ENCODE measurements around the gene ANO10.

ANO10 gene

GRCh38 chr3:43340403-43340802 lies 281.4 kb downstream of the ANO10 start:
- Histone ChIP-seq H3K4ac (ENCODE audit: low read length) (no peak overlapping the region), H3K14ac (ENCODE audit: low read length) (no peak overlapping the region), H3K27ac (replicated peaks; ENCODE audit: low read length) (no peak overlapping the region), H2AK5ac (ENCODE audit: low read depth, low read length) (no peak overlapping the region), H3K79me1 (ENCODE audit: low read depth, low read length) (no peaks in the 10 kb centered on the region), H3K9me3 (replicated peaks in 1 of 2; ENCODE audit: control insufficient read depth in 2 of 2, insufficient read depth in 1 of 2, low read depth in 1 of 2, low read length in 2 of 2) (peaks cover 8 to 39% of the 10 kb centered on the region in 2 donors), H3K18ac (ENCODE audit: low read length) (no peak overlapping the region), H3K23ac (ENCODE audit: low read depth, low read length, poor library complexity) (no peak overlapping the region), H4K91ac (ENCODE audit: low read depth, low read length, poor library complexity) (no peak overlapping the region), H2AFZ (ENCODE audit: low read length) (no peak overlapping the region), H2BK5ac (ENCODE audit: low read length) (no peak overlapping the region), H2BK15ac (ENCODE audit: low read length) (no peak overlapping the region), H4K8ac (ENCODE audit: low read depth, low read length) (no peak overlapping the region), H3K4me3 (ENCODE audit: low read length in 2 of 2) (no peak overlapping the region), H3K4me1 (ENCODE audit: control insufficient read depth in 2 of 2, insufficient read depth in 1 of 2, low read depth in 1 of 2, low read length in 2 of 2) (peaks cover 0 to 4% of the 10 kb centered on the region in 2 donors), H3K4me2 (ENCODE audit: insufficient read depth, low read length, poor library complexity, severe bottlenecking) (no peak overlapping the region), H2BK120ac (ENCODE audit: low read depth, low read length) (no peak overlapping the region), H3K36me3 (replicated peaks in 1 of 2; ENCODE audit: control insufficient read depth in 2 of 2, insufficient read depth in 2 of 2, low read length in 2 of 2) (peaks cover 16 to 88% of the 10 kb centered on the region in 2 donors), H3K27me3 (ENCODE audit: control insufficient read depth in 3 of 3, insufficient read depth in 3 of 3, low read depth in 1 of 3, low read length in 3 of 3) (no peaks in the 10 kb centered on the region), H2BK12ac (ENCODE audit: low read length) (no peak overlapping the region), H3K9ac (ENCODE audit: low read depth, low read length, poor library complexity) (no peak overlapping the region)
- no peak for DNase-seq (ENCODE audit: low spot score)
- WGBS, 2 donors (ENCODE audit: extremely low coverage in 2 of 2, insufficient read length in 2 of 2, insufficient replicate concordance in 1 of 2), result no CpG with 5 or more reads among the region's 7 CpGs

GRCh38 chr3:43338295-43338694 lies 283.5 kb downstream of the ANO10 start:
- Histone ChIP-seq H3K23ac (ENCODE audit: low read depth, low read length, poor library complexity) (no peak overlapping the region), H3K4ac (ENCODE audit: low read length) (no peak overlapping the region), H3K27me3 (ENCODE audit: control insufficient read depth in 3 of 3, insufficient read depth in 3 of 3, low read depth in 1 of 3, low read length in 3 of 3) (no peaks in the 10 kb centered on the region), H2AFZ (ENCODE audit: low read length) (no peak overlapping the region), H2BK5ac (ENCODE audit: low read length) (no peak overlapping the region), H2BK12ac (ENCODE audit: low read length) (no peak overlapping the region), H2BK15ac (ENCODE audit: low read length) (no peak overlapping the region), H3K4me2 (ENCODE audit: insufficient read depth, low read length, poor library complexity, severe bottlenecking) (no peak overlapping the region), H3K9ac (ENCODE audit: low read depth, low read length, poor library complexity) (no peak overlapping the region), H3K9me3 (replicated peaks in 1 of 2; ENCODE audit: control insufficient read depth in 2 of 2, insufficient read depth in 1 of 2, low read depth in 1 of 2, low read length in 2 of 2) (peaks cover 8 to 51% of the 10 kb centered on the region in 2 donors), H3K27ac (replicated peaks; ENCODE audit: low read length) (no peak overlapping the region), H4K91ac (ENCODE audit: low read depth, low read length, poor library complexity) (no peak overlapping the region), H2BK120ac (ENCODE audit: low read depth, low read length) (no peak overlapping the region), H3K14ac (ENCODE audit: low read length) (no peak overlapping the region), H4K8ac (ENCODE audit: low read depth, low read length) (no peak overlapping the region), H3K79me1 (ENCODE audit: low read depth, low read length) (no peaks in the 10 kb centered on the region), H3K4me1 (ENCODE audit: control insufficient read depth in 2 of 2, insufficient read depth in 1 of 2, low read depth in 1 of 2, low read length in 2 of 2) (no peaks in the 10 kb centered on the region), H3K36me3 (replicated peaks in 1 of 2; ENCODE audit: control insufficient read depth in 2 of 2, insufficient read depth in 2 of 2, low read length in 2 of 2) (peaks cover 14 to 84% of the 10 kb centered on the region in 2 donors), H3K18ac (ENCODE audit: low read length) (no peak overlapping the region), H2AK5ac (ENCODE audit: low read depth, low read length) (no peak overlapping the region), H3K4me3 (ENCODE audit: low read length in 2 of 2) (no peak overlapping the region)
- no peak for DNase-seq (ENCODE audit: low spot score)
- no CpG with 5 or more reads among the region's 2 CpGs for WGBS, 2 donors (ENCODE audit: extremely low coverage in 2 of 2, insufficient read length in 2 of 2, insufficient replicate concordance in 1 of 2)

- Histone ChIP-seq H3K36me3 (replicated peaks in 1 of 2; ENCODE audit: control insufficient read depth in 2 of 2, insufficient read depth in 2 of 2, low read length in 2 of 2) (peaks cover 12 to 73% of the 10 kb centered on the region in 2 donors), H3K18ac (ENCODE audit: low read length) (no peak overlapping the region), H2BK15ac (ENCODE audit: low read length) (no peak overlapping the region), H3K27ac (replicated peaks; ENCODE audit: low read length) (no peak overlapping the region), H3K4me2 (ENCODE audit: insufficient read depth, low read length, poor library complexity, severe bottlenecking) (no peak overlapping the region), H3K27me3 (ENCODE audit: control insufficient read depth in 3 of 3, insufficient read depth in 3 of 3, low read depth in 1 of 3, low read length in 3 of 3) (no peaks in the 10 kb centered on the region), H2AK5ac (ENCODE audit: low read depth, low read length) (no peak overlapping the region), H3K4ac (ENCODE audit: low read length) (no peak overlapping the region), H2BK12ac (ENCODE audit: low read length) (no peak overlapping the region), H3K4me1 (ENCODE audit: control insufficient read depth in 2 of 2, insufficient read depth in 1 of 2, low read depth in 1 of 2, low read length in 2 of 2) (peaks cover 0 to 6% of the 10 kb centered on the region in 2 donors), H4K91ac (ENCODE audit: low read depth, low read length, poor library complexity) (no peak overlapping the region), H3K14ac (ENCODE audit: low read length) (no peak overlapping the region), H2BK5ac (ENCODE audit: low read length) (no peak overlapping the region), H4K8ac (ENCODE audit: low read depth, low read length) (no peak overlapping the region), H3K23ac (ENCODE audit: low read depth, low read length, poor library complexity) (no peak overlapping the region), H3K4me3 (ENCODE audit: low read length in 2 of 2) (no peak overlapping the region), H3K9ac (ENCODE audit: low read depth, low read length, poor library complexity) (no peak overlapping the region), H3K9me3 (replicated peaks in 1 of 2; ENCODE audit: control insufficient read depth in 2 of 2, insufficient read depth in 1 of 2, low read depth in 1 of 2, low read length in 2 of 2) (peaks cover 8 to 57% of the 10 kb centered on the region in 2 donors), H3K79me1 (ENCODE audit: low read depth, low read length) (no peaks in the 10 kb centered on the region), H2BK120ac (ENCODE audit: low read depth, low read length) (no peak overlapping the region), H2AFZ (ENCODE audit: low read length) (no peak overlapping the region)
- no peak for DNase-seq (ENCODE audit: low spot score)
- WGBS, 2 donors (ENCODE audit: extremely low coverage in 2 of 2, insufficient read length in 2 of 2, insufficient replicate concordance in 1 of 2), result no CpG with 5 or more reads among the region's 1 CpG
These were observed 286.0 kb downstream of the ANO10 start for GRCh38 chr3:43335799-43336198.

GRCh38 chr3:43334976-43335375 lies 286.8 kb downstream of the ANO10 start:
- H3K27me3 ChIP-seq (ENCODE audit: control insufficient read depth in 3 of 3, insufficient read depth in 3 of 3, low read depth in 1 of 3, low read length in 3 of 3), result no peaks in the 10 kb centered on the region
- H3K9me3 ChIP-seq (replicated peaks in 1 of 2; ENCODE audit: control insufficient read depth in 2 of 2, insufficient read depth in 1 of 2, low read depth in 1 of 2, low read length in 2 of 2), result peaks cover 8 to 53% of the 10 kb centered on the region in 2 donors
- peaks cover 0 to 6% of the 10 kb centered on the region in 2 donors for H3K4me1 ChIP-seq (ENCODE audit: control insufficient read depth in 2 of 2, insufficient read depth in 1 of 2, low read depth in 1 of 2, low read length in 2 of 2)
- no peak overlapping the region for H3K18ac ChIP-seq (ENCODE audit: low read length)
- no peak overlapping the region for H3K9ac ChIP-seq (ENCODE audit: low read depth, low read length, poor library complexity)
- H3K4me3 ChIP-seq (ENCODE audit: low read length in 2 of 2), result no peak overlapping the region
- no peak overlapping the region for H3K4ac ChIP-seq (ENCODE audit: low read length)
- no peak for DNase-seq (ENCODE audit: low spot score)
- no peak overlapping the region for H2AFZ ChIP-seq (ENCODE audit: low read length)
- peaks cover 9 to 65% of the 10 kb centered on the region in 2 donors for H3K36me3 ChIP-seq (replicated peaks in 1 of 2; ENCODE audit: control insufficient read depth in 2 of 2, insufficient read depth in 2 of 2, low read length in 2 of 2)
- H2AK5ac ChIP-seq (ENCODE audit: low read depth, low read length), result no peak overlapping the region
- H4K91ac ChIP-seq (ENCODE audit: low read depth, low read length, poor library complexity), result no peak overlapping the region
- H3K27ac ChIP-seq (replicated peaks; ENCODE audit: low read length), result no peak overlapping the region
- no peak overlapping the region for H2BK15ac ChIP-seq (ENCODE audit: low read length)
- H3K4me2 ChIP-seq (ENCODE audit: insufficient read depth, low read length, poor library complexity, severe bottlenecking), result no peak overlapping the region
- H2BK12ac ChIP-seq (ENCODE audit: low read length), result no peak overlapping the region
- peaks cover 1% of the 10 kb centered on the region for H3K79me1 ChIP-seq (ENCODE audit: low read depth, low read length)
- no peak overlapping the region for H2BK120ac ChIP-seq (ENCODE audit: low read depth, low read length)
- no peak overlapping the region for H2BK5ac ChIP-seq (ENCODE audit: low read length)
- no CpG with 5 or more reads among the region's 1 CpG for WGBS, 2 donors (ENCODE audit: extremely low coverage in 2 of 2, insufficient read length in 2 of 2, insufficient replicate concordance in 1 of 2)
- H4K8ac ChIP-seq (ENCODE audit: low read depth, low read length), result no peak overlapping the region
- H3K23ac ChIP-seq (ENCODE audit: low read depth, low read length, poor library complexity), result no peak overlapping the region
- no peak overlapping the region for H3K14ac ChIP-seq (ENCODE audit: low read length)
